Fibroblast of upper back skin (primary cell): Measurements from ENCODE around the gene CSRNP3.
A peak's percentile ranks its signal among the peaks of the same experiment; 100 is the strongest.
"Not testable (repeated sequence)": the region's sequence is repeated elsewhere in the genome, so short reads cannot be mapped to it uniquely, and the experiment has no call there.

Source experiments
- DNase-seq: peaks from one replicate; pipeline ENCODE4 v3.0.0-alpha.2; 2013

Gene CSRNP3

DNA sequence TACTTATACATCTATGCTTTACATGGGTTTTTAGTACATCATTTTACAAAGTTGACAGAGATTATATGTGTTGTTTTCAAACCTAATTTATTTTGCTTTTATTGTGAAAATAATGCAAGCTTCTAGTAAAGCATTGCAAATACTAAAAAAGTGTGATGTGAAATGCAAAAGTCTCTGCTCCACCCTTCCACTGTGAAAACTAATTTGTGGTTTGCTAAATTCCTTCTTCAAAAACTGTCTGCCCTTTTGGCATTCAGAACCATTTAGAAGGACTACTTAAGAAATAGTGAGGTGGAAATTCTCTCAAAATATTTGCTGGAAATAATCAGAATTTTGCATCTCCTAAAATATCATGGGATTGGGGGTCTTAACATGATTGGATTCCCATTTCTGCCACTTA lies 78.4 kb downstream of the CSRNP3 start:
- DNase-seq: no peak

DNA sequence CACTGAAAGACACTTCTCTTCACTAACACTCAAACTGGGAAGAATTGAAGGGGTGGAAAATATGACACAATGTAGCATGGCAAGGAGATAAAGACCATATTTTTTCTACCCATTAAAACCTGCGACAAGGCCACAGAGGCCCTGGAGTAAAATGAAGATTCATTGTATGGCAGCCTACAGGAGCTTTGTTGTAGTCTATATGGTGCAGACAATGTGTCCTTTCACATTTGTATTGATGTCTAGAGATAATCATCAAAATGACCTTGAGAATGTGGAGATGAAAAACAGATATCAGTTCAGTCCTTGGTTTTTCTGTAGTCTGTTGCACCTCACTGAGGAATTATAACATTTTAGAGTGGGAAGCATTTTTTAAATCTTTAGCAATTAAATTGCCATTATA lies 80.1 kb downstream of the CSRNP3 start:
- DNase-seq: no peak

DNA sequence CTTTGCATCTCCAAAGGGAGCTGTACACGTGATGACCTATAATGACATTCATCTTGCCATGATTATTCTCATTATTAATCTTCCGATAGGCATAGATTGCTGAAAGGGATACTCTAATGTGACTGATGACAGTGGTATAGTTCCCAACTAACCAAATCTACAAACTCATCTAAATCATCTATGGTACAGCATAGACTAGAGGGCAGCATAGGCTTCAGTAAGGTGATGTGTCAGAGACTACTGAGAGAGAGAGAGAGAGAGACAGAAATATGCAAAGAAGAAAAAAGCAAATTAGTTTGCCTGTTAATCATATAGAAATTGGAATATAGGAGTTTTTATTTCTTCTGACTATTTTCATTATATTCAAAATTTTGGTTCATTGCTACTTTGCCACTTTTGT lies 89.3 kb downstream of the CSRNP3 start:
- no peak for DNase-seq

DNA sequence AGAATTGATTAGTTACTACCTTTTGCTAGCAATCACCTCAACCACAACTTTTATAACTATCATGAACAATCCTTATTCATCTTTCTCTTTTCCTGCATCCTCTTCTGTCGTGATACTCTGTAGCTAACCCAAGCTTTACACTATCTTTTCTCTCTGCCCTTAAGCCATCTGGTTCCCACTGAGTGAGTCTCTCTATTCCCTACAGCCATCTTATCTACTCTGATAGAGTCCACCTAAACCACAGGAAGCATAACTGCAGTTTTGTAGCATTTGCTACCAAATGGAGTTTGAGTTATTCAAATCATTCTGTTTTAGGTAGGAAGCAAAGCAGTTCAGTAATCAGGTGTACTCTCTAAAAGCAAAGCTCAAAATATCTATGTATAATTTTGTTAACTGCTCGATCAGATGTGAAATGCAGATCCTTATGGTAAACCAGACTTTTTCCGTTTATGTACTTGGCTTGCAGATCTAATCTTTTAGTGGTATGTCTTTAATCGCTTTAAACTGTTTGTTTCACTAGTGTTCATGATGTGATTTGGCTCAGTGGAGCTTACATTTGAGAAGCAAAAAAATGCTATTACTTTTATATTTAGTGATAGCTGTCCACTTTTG lies 91.0 kb downstream of the CSRNP3 start:
- no peak for DNase-seq

DNA sequence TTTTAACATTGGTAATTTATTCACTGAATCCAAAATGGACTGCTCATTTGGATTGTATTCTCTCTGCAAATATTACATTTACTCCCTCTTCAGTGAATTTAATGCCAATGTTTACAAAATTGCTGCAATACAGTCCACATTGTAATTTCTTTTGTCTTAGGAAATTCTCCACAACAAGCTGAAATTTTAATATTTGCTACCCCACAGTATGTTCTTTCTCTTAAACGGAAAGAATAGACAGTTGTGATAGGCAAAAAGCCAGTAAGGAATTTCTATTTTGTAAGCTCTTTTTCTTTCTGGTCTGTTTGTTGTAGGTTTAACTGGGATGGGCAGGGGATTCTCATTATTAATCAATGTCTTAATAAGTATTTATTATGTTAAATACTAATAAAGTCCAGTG lies 92.0 kb downstream of the CSRNP3 start:
- DNase-seq: no peak

DNA sequence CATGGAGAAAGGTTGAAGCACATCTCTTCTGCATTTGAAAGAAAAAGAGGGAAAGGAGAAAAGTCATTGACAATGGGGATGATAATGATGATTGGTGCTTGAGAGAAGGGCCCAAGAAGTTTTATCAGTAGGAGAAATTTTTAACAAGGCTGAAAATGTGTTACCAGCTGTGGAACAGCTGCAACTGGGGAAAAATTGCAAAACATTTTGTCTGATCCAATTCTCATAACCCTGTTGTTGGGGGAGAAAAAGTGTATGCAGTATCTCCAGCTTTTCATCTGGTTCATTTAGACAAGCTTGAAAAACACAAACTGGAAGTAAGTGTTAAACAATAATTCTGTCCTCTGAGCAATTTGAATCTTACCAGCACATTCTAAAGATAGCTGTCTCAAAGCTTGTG lies 92.7 kb downstream of the CSRNP3 start:
- DNase-seq: no peak

DNA sequence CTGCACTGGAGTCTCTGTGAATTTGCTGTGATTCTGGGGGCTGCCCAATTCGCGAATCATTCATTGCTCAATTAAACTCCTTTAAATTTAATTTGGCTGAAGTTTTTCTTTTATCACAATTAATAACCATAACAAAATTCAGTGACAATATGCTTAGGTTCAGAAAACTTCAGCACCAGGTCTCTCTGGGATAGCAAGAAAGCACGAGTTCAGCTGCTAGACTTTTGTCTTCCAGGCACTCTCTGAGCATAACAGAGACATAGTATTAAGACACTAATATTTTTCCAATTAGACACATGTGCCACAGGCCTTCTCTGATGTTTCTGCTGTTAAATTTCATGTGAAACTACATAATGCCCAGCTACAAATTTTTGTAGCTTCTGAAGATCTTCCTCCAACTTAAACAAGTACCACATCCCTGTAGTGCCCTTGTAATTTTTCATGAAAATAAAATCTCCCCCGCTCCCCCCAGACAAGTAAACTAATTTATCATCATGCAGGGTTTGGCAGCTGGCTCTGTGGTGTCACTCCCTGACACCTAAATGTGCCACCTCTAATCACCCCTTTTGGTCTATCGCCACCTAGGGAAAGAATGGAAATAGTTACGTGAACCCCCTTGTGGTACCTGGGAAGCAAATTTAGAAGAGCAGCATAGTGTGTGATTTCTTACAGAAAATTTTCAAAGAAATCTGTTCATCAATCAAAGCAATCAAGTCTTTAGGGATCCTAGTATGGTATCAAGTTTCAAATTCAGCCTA lies 94.1 kb downstream of the CSRNP3 start:
- no peak for DNase-seq

DNA sequence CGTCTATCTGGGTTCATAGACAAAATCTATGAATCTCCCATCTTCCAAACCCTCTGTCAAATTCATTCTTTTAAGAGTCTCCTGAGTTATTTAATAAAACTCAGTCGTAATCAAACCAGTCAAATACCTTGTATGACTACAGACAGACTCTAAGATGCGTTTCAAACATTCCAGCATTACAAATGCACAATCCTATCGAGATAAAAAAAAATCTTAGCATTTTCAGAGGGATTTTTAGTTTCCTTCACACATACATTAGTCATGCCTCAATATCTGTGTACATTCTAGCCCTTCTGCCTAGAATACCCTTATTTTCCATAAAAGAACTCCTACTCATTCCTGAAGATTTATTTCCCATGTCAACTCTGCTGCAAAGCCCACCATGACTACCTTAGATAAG lies 96.5 kb downstream of the CSRNP3 start:
- no peak for DNase-seq

DNA sequence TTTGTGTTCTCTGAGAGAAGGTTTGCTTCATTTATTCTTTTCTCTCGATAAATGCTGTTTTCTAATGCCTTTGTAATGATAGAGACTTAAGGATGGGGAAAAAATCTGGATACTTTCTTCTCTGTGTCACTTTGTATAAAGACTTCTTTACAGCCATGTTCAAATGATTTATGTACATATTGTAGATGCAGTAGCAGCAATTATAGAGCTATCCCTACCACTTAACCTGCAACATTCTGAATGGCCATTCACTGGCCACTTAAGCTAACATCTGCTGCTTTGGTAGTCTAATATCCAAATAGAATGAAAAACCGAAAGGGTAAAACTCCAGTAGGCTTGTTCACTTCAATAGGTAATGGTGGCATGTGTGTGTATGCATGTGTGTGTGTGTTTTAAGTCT lies 97.8 kb downstream of the CSRNP3 start:
- no peak for DNase-seq

DNA sequence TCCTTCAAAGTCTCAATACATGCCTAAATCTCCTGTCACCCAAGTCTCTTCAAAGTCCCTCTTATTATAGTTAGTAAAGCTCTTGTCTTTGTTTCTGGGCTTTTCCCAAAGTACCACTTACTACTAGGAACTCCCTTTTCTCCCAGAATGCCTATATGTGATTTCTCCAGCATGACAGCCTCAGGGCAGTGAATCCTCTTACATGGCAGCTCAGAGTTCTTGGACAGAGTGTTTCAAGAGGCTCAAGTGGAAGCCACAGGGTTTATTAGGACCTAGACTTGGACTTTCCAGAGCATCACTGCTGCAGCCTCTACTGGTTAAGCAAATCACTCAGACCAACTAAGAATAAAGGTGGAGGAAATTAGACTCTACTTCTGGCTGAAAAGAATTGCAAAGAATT lies 98.9 kb downstream of the CSRNP3 start:
- no peak for DNase-seq

DNA sequence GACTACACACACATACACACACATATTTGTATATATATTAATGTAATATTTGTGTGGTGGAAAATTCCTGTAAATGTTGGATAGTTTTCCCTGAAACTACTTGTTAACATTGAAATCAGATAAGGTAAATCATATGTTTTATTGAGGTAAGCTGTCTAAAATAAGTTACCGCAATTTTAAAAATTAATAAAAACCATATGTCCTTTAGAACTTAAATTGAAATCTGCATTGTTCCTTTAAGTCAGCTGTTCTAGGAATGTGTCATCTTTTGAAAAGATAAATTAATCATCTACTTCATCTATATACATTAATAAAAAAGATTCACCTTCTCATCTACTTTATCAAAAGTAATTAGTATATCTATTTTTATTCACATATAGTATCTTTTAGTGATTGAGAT lies 102.0 kb downstream of the CSRNP3 start:
- DNase-seq: no peak

DNA sequence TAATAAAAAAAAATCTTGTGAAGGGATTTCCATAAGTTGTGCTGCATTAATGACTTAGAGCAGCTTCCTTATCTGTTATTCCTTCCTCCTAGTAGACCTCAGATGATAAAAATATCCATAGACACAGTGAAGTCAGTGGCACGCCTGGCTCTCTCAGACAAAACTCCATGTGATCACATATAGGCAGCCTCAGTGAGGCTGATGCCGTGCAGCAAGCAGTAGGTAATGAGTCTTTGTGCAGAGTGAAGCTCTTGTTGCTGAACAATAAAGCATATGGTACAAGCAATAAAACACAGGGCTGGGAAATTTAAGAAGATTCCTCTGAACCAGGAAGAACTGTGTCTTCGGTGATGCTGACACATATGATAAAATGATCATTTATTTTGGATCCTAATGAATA lies 102.7 kb downstream of the CSRNP3 start:
- DNase-seq: no peak

DNA sequence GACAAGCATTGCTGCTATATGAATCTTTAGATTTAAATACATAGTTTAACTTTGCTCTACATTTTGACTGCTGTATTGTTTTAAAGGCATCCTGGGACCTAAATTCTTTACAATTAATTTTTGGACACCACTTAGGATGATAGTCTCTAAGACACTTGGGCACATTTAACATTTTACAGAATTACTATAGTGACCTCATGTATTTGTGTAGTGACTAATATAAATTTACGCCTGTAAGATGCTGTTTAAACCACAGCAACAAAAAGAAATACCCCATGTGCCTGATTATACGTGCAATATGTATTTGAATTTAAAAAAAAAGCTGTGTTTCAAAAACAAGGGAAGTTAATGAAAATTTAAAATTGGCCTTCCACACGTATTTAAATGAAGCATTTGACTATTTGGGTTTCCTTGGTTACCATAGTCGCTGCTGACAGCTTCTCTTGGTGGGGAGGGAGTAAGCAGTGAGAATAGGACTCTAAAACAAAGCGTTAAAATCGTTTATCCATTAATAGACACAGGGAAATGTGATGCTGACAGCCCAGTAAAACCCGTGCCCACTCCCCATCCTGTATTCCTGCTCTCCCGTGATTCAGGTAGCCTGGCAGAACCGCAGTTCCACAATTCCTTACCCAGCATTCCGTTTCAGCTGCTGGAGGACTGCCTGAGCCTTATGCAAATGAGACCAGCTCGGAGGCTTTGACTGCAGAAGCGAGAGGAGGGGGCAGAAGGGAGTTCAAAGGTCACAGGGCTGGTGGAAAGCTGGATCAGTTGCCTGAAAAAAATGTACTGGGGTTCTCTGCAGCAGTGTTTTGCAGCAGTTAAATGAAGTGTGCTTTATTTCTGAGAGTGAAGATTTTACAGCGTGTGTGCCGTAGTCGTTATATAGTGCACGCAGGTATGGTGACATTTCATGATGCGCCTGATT lies 104.3 kb downstream of the CSRNP3 start:
- no peak for DNase-seq

DNA sequence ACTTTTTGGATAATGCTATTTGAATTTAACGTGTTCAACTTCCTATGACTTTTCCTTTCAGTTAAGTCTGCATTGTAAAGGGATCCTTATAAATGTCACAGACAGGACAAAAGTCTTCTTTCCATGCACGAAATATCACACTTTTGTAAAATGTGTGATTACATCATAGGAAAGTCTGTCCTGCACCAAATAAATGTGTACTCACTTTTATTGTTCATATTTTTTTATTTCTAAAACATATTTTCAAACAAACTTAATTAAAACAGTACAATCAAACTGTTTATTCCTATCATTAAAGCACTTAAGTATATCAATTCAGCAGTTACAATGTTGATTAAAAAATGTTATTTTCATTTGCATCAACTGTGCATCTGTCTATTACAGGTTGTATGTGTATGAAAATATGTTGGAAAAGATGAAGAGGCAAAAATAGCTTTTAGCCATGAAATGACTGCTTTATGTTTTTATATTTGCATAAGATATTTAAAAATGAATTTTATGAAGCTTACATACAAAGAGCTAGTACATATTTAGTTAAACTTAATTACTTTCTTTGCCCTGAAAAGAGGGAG lies 105.6 kb downstream of the CSRNP3 start:
- no peak for DNase-seq

DNA sequence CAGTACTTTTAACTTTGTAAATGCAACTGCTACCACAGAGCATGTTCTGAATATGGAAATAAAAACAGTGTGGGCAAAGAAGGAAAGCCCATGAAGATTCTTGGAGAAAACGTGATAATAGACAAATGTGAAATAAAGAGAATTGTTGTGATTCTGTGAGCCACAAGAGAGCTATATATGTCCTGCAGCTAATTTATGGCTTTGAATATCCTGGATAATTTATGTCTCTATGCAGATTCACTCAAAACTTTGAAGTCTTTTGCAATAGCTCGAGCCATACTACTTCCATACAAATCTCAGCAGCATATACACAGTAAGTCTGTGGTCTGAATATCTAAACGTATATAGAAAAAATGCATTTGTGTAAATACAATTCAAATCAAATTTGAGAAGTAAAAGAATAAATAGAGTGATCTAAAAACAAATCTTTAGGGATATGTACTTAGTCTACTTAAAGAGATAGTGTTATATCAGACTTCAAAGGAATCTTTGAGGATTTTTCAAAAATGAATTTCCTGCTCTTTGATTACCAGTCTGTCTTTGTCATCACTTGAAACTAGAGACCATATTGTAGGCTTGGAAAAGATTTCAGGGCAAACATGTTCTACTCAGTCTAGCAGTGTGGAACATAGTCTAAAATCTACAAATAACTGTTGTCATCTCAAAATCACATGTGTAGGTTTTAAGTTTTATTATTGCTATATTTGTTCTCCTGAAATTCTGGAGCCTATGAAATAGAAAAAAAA lies 107.1 kb downstream of the CSRNP3 start:
- DNase-seq: peak; percentile 55

DNA sequence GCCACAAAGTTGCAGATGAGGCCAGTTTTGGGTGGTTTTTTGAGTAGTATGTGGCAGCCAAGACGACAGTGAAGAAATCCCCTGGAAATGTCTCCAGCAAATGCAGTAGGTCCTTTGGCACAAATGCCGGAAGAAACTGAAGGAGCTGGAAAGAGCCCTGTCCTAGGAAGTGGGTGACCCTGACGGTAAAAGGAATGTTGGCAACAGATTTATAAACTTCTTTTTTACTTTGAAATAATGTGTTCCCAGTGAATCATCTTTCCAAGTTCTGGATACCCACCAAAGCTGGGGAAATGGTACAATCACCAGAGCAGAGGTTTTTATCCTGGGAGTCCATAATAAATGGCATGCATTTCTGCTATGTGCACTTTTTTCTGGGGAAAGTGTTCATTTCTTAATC lies 112.9 kb downstream of the CSRNP3 start:
- DNase-seq: peak; percentile 36

DNA sequence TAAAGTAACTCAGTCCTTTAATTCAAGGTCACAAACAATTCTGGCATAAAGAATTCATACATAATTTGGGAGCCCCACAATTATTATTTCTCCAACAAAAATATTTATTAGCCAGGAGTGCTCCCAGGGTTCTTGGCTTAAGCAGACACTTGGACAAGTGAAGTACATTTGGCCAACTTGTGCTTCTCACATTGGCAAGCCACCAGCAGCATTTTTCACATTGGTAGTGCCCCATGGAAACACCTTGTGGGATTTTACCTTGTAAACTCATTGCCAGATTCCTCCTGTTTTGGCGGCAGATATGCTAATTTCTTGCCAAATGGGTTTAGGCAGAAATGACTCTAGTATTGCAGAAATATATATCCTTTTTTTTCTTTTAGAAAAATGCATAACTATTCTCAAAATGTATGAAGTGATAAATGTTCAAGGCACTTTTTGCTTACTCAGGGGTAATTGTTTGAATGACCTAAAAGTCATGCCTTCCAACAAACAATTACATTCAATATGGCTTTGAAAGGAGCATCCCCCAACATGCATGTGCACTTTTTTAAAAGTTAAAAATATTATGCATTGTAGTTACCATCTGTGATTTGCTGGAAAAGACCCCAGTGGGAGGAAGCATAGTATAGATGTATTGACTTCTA lies 113.5 kb downstream of the CSRNP3 start:
- DNase-seq: no peak

DNA sequence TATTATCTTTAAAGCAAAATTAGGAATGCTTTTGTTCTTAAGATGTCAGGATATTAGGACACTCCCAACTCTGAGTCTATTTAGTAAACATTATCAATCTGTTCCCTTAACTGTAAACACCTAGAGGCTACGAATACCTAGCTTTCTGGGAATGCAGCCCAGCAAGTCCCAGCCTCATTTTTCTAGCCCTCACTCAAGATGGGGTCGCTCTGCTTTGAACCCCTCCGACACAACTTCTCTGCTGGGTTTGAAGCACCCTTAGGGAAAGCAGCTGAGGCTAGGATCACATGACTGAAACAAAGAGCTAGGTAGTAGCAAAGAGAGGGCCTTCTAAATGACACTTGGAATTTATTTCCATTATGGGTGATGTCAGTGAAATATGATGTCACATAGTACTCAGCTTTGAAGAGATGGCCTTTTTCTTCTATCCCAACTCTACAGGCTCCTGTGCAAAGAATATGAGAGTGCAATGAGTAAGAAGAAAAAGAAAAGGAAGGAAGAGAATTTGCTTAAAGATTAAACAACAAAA lies 114.7 kb downstream of the CSRNP3 start:
- DNase-seq: no peak

DNA sequence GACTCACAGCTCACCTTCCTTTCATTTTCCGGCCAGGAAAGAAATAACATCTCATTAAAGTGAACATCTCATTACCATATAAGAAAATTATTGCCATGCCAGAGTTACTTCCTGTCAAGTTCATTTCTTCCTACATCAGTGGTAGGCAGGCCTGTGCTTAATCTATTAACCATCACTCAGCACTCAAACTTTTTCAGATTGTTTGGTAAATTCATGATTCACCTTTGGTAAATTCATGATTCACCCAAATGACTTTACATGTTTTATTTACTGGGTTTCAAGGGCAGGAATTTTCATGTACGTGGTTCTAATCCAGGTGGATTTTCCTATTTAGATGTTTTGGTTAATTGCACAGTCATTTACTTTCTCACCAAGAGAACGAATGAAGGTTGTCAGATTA lies 116.5 kb downstream of the CSRNP3 start:
- DNase-seq: no peak

DNA sequence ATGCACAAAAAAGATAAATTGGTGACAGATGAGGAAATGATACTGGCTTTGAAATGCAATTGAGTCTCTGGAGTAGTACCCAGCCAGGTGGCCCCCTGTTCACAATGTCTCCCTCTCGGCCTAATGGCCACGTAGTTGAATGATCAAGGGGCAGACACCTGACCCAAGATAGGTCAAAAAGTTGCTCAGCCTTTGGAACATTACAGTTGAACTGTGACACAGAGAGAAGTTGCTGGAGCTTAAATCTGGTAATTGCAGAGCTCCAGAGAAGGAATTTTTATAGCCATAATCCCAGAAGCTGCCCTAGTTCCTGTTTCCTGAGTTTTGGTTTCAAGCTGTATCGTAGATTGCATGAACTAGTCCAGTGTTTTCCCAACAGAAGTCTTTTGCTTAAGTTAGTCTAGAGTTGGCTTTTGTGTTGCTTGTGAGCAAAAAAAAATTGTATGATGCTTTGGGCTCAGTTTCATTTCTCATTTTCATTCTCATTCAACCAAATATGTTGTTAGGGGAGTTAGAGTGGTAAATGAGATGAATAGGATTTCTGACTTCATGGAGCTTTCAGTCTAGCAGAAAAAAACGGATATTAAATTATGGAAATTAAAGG lies 117.9 kb downstream of the CSRNP3 start:
- no peak for DNase-seq

DNA sequence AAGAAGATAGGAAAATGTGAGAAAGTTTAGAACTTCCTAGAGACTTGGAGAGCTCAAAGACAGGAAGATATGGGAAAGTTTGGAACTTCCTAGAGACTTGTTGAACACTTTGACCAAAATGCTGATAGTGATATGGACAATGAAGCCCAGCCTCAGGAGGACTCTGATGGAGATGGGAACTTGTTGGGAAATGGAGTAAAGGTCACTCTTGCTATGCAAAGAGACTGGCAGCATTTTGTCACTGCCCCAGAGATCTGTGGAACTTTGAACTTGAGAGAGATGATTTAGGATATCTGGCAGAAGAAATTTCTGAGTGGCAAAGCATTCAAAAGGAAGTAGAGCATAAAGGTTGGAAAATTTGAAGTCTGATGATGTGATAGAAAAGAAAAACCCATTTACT lies 121.5 kb downstream of the CSRNP3 start:
- not testable (repeated sequence) for DNase-seq

DNA sequence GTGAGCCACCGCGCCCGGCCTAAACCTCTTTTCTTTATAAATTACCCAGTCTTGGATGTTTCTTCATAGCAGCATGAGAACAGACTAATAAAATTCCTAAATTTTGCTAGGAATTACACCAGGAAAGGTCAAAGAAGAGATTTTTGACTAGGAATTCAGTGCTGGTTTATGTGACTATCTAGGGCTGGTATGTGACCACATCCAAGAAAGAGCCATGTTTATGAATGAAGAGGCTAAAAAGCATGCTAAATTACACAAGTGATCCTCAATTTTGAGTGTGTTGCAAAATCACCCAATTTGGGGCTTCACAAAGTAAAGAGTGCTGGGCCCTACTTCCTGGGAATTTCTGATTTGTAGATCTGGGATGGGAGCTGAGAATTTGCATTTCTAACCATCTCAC lies 123.6 kb downstream of the CSRNP3 start:
- DNase-seq: peak; percentile 26
